Measurements from ENCODE around the gene NAV1.
"Not testable (repeated sequence)": the region's sequence is repeated elsewhere in the genome, so short reads cannot be mapped to it uniquely, and the experiment has no call there.

The NAV1 gene

DNA sequence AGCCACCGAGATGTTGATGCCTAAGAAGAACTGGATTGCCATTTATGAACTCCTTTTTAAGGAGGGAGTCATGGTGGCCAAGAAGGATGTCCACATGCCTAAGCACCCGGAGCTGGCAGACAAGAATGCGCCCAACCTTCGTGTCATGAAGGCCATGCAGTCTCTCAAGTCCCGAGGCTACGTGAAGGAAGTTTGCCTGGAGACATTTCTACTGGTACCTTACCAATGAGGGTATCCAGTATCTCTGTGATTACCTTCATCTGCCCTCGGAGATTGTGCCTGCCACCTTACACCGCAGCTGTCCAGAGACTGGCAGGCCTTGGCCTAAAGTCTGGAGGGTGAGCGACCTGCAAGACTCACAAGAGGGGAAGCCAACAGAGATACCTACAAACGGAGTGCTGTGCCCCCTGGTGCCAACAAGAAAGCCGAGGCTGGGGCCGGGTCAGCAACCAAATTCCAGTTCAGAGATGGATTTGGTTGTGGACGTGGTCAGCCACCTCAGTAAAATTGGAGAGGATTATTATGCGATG lies 18.8 kb upstream of the NAV1 start:
- not testable (repeated sequence) for DNase-seq (ENCODE audit: low read depth)

DNA sequence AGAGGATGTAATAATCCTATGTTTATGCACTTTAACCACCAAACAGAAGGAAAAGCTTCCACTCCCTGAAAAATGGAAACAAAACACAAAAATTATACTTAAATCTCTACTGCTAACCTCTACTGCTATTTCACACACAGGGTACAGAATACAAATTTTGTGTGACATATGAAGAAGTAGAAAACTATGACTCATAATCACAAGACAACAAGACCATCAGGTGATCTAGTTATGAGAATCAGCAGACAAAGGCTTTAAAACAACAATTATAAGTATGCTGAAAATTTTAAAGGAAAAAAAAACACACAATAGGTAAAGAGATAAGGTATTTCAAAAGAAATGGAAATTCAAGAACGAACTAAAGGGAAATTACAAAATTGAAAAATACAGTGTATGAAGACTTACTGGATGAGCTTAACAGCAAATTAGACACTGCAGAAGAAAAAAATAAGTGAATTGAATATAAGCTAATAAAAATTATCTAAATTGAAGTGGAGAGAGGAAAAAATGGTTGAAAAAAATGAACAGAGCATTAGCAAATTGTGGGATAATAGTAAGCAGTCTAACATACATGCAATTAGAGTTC lies 13.6 kb upstream of the NAV1 start:
- no peak for DNase-seq (ENCODE audit: low read depth)

DNA sequence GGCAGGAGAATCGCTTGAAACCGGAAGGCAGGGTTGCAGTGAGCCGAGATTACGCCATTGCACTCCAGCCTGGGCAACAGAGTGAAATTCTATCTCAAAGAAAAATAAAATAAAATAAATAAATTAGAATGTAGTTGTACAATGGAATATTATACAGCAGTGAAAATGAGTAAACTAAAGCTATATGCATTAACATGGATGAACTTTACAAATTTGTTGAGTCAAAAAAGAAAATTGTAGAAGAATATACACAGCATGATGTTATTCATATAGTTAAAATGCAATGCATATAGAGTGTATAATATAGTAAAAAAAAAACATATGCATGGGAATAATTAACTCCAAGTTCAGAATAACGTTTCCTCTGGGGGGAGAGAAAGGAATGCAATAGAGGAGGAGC lies 11.0 kb upstream of the NAV1 start:
- DNase-seq (ENCODE audit: low read depth): no peak

DNA sequence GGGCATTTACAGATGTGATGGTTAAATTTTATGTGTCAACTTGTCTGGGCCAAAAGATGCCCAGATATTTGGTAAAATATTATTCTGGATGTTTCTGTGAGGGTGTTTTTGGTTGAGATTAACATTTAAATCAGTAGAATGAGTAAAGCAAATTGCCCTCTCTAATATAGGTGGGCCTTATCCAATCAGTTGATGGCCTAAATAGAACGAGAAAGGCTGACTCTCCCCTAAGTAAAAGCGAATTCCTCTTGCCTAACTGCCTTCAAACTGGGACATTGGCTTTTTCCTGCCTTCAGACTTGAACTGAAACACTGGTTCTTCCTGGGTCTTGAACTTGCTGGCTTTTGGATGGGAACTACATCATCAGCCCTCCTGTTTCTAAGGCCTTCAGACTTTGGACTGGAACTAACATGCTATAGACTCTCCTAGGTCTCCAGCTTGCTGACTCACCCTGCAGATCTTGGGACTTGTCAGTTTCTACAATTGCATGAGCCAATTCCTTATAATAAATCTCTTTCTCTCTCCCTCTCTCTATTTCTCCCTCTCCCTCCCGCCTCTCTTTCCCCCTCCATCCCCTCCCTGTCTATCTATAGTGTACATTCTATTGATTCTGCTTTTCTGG lies 10.2 kb upstream of the NAV1 start:
- DNase-seq (ENCODE audit: low read depth): no peak

DNA sequence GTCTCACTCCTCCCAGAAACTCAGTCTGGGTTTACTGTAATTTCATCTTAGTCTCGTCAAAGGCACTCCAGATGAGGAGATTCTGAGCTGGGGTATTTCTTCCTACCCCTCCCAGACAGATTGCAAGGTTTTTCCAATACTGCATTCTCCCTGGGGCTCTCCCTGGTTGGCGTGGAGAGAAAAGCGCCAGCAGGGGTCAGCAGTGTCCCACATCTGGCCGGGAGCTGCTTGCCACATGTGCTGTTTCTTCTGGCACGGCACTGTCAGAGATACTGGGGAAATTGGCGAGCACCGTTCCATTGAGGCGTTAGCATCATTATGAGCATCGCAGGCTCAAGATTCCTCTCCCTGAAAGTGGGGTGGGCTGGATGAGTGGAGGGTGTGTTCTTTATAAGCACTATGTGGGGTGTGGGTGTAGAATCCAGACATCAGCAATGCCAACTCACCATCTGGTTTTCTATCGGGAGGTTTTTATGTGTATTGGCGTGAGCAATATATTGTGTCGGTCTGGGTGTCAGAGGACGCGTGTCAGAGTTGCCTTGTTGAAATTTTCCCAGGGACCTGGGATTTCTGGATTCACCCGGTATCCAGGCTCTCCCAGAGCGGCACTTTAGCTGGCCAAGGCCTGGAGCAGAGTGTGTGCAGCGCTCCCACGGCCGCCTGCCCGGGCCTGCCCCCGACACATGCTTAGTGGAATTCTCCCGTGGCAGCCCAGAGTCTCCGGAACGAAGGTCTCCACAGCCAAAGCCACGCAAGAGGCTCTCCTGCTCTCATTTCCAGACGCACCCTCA lies 8.0 kb upstream of the NAV1 start:
- no peak for DNase-seq (ENCODE audit: low read depth)

DNA sequence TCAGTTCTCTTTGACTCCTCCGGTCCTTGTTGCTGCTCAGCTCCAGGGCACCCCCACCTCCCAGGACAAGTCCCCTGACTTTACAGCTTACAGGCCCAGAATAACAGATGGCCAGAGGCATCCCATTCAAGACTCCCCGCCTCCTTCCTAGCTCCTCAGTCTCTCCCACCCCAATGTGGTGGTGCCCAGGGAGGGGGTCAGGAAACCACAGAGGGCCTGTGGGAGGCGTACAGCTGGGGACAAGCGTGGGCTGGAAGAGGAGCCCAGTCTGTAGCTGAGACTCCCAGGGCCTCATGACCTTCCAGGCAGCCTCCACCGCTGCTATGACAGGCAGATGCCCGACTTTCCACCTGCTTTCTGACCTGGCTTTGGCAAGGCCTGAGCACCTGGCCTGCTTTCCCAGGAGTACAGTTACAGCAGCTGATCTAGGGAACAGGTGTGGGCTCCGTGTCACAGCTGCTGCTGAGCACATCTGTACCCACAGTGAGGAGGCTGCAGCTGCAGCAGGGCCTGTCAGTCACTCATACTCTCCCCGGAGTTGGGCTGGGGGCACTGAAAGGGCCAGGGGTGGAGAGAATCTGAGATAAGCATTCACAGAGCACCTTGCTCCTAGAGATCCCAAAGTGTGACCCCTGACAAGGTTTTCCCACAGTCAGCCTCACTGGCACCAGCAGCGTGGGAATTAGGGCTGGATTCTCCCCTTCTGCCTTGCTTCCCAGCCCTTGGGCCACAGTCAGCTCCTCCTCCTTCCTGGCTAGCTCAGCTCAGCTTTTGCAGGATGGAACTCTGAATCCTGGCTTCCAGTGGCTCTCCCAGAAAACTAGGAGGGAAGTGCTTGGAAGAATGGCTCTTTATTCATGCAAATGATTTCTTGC lies 7.1 kb upstream of the NAV1 start:
- no peak for DNase-seq (ENCODE audit: low read depth)

DNA sequence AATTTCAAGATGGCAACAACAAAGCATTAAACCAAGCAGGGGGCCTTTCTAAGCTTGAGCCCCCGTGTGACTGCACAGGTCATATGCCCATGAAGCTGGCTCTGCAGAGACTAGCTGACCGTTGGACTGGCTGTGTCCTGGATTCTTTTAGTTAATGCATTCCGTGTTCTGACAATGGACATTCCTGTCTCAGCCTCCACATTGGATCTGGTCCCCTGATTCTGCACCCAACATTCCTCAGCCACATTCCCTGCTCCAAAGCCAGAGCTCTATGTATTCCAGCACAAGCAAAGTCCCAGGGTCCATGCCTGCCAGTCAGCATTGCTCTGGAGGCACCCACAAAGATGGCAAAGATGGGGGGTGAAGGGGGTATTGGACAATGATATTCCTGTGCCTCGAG lies 5.1 kb upstream of the NAV1 start:
- DNase-seq (ENCODE audit: low read depth): no peak

DNA sequence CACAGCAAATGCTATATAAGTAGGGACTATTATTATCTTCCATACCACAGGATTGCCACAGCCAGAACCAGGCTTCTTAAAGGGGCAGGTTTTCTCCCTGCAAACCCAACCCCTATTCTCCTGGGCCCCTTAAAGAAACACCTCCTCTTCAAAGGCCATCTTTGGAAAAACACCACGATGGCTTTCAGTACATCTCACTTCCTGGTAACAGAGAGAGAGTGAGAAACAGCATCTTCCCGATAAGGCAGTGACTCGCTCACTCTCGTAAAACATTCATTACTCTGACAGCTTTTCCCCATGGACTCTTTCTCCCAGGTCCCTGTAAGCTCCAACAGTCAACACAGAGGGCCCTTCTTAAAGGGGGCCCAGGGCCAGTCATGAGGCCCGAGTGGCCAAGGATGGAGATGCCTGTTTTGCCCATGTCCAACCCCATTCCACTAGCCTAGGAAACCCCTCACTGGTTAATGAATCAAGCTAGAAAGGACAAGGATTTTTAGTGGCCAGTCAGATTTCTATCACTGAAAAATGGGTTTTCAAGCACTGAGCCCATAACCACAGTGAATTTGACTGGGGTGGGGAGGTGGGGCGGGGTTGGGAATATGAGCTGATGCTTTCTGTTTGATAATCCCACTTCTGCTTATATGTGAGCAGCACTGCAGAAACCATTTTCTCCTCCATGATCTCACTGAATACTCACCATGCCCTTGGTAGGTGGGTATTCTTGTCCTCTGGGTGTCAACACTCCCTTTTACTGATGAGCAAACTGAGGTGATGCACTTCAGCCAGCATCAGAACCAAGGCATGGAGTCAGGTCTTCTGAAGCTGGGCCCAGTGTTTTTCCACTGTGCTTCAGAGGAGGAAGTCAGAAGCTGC lies 3.6 kb upstream of the NAV1 start:
- DNase-seq (ENCODE audit: low read depth): no peak

DNA sequence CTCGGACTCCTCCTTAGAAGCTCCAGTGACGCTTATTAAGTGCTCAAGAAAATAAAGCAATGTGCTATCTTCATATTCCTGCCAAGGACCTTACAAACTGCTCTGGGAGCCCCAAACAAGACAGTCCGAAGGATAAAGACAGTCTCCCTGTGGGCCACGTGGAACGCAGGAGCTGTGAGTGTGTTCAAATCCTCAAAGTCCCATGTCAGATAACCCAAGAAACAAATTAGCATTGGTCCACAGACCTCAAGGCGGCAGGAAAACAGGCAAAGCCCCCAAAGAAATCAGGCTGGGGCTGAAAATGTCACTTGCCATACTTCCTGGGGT lies 3.0 kb upstream of the NAV1 start:
- DNase-seq (ENCODE audit: low read depth): no peak

DNA sequence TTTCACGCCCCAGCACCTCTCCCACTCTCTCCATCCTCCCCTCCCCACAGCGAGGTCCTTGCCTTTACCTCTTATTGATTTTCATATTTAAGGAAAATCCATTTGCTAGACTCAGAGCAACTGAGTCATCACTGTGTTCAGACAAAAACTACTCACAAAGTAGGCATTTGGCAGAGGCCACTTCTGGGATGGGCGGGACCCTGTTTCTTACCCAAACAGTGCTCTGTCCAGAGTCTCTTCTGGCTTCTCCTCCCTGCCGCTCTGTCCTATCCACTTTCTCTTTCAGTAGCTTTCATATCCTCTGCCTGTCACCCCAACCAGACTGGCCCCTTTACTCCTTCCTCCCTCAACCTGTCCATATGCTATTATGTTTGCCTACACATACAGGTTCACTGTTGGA lies 2.4 kb upstream of the NAV1 start:
- no peak for DNase-seq (ENCODE audit: low read depth)

DNA sequence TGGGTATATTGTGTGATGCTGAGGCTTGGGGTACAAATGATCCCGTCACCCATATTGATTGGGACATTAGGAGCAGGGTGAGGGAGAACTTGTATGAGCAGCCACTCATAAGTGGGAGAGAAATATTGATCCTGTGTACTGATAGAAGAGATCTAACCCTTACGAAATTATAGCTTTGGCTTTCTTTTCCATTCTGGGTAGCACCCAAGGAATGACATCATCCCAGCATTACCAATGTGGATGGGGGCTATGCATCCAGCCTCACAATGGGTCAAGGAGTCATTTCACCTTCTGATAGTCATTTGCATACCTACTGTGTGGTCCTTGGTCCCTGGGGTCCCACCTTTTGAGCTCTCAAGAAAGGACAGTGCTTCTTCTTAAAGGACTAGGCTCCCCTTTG lies 1.9 kb upstream of the NAV1 start:
- no peak for DNase-seq (ENCODE audit: low read depth)

DNA sequence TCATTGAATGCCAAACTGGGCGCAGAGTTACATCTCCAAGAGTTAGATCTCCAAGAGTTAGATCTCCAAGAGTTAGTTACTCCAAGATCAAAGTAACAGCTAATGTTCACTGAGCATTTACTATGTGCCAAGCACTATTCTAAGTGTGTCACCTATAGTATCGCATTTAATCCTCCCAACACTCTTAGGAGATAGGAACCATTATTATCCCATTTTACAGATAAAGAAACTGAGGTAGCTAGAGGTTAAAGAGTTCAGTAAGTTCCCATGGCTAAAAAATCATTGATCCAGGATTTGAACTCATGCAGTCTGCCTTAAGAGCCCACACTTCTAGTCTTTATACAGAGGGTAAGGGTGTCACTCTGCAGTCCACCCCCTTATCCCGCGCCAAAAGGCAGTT lies 1.5 kb upstream of the NAV1 start:
- DNase-seq (ENCODE audit: low read depth): no peak

DNA sequence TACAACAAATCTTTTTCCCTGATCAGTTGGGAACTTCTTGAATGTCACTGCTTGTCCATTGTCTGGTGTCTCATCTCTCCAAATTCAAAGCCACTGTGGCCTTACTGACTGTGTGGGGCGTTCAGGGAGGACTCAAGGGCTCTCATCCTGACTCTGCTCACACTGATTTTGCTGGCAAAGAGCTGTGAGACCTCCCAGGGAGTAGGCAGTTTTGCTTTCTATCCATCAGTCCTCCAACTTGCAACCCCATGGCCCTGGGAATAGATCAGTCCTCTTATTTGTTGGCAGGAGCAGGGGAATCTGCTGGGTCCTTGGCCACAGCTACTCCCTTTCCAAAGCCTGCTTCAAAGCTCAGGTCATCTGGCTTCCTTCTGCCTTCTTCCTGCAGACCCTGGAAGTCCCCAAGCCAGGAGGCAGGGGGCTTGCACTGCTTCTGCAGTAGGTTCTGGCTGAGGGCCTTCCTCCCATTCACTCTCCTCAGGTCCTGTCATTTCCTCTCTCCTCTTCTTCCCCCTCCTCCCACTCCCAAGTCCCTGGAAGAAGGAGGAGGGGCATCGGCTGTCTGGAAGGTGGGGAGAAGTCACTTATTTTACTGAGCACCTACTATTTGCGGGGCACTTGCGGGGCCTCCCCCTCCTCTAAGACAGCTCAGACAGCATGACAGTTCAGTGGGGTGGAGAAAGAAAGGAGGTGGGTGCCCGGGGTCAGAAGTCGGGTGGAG lies 876 bp upstream of the NAV1 start:
- no peak for DNase-seq (ENCODE audit: low read depth)

DNA sequence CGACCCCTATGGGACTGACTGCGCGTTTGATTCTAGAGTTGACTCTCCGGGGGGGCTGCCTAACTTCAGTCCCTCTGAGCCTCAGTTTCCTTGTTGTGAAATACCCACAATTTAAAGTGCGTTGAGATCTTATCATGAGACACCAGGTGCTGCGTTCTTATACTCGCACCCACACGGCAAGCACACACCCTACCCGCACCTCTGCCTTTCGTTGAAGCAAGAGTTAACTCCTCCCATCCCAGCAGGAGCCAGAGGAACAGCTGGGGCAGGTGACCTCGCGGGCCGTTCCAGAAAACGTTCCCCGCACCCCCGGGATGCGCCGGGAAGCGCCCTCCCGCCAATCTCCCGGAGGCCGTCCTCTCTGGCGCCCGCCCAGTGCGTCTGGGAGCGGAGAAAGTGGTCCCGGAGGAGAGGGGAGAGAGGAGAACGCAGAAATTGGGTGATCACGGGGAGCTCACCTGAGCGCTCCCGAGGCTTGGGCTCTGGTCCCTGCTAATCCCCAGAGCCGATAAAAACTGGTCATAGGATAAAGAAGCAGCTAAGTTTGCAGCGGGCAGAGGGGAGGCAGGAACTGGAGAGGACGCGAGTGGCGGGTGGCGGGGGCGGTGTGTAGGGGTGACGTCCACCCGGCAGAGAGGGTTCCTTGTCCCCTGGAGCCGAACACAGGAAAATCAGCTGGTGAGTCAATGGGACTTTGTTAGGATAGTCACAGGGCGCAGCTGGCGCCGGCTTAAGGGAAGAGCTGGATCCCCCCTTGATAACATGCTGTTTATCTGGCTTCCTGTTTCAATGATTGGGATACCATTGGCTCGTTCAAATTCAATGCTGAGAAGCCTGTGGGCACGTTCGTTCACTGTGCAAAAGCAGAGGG lies 869 bp downstream of the NAV1 start:
- DNase-seq (ENCODE audit: low read depth): no peak

DNA sequence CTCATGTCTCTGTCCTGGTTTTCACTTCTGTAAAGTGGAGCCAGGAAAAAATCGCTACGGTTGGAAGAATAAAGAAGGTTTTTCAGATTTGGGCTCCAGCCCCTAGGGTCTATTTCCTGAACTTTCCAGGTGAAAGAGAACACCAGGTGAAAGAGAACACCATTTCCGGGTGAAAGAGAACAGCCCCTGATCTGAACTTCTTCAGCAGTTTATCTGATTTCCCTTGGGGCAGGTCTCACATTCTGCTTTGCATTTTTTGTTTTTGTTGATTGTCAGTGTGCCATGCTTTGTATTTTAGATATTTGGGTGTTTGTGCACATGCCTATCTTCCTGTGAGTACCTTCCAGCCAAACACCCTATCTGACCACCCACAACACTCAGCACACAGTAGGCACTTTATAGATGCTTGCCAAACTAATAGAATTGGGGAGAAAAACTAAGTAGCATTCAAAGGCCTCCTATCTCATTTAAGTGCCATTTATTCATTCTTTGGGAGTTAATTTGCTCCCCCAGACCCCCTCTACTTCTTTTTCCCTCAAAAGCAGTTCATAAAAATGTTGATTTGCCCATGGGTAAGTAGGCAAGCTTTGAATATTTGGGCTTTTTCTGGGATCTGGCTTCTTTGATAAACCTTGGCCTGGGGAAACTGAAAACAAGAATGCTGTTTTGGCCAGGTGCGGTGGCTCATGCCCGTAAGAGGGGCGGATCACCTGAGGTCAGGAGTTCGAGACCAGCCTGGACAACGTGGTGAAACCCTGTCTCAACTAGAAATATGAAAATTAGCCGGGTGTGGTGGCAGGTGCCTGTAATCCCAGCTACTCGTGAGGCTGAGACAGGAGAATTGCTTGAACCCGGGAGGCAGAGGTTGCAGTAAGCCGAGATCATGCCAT lies 2.2 kb downstream of the NAV1 start:
- no peak for DNase-seq (ENCODE audit: low read depth)

DNA sequence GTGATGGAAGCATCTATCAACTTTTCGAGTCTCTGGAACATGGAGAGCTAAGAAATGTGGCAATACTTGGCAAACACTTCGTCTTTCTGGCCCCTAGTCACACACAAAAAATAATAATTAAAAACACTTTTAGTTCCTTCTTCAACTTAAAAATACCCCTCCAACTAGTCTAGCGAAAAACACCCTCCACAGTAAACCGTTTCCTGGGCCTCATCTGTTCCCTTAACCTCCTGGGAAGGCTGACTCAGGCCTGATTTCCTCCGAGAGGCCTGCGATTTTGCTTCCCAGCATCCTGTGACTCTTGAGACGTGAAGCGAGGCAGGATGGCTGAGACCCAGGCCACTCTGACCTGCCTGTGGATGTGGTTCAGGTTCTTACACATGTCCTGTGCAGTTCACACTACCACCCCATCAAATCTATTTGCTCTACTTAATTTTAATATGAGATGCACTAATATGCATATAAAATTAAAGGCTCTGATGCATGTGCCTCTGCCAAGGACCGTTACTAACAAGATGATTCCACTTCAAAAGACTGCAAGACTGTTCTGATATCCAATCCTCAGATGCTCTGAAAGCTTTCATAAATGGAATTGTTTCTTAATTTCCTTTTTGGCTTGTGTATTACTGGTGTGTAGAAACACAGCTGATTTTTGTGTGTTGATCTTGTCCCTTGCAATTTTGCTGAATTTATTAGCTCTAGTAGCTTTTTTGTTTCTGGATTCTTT lies 3.5 kb downstream of the NAV1 start:
- no peak for DNase-seq (ENCODE audit: low read depth)

DNA sequence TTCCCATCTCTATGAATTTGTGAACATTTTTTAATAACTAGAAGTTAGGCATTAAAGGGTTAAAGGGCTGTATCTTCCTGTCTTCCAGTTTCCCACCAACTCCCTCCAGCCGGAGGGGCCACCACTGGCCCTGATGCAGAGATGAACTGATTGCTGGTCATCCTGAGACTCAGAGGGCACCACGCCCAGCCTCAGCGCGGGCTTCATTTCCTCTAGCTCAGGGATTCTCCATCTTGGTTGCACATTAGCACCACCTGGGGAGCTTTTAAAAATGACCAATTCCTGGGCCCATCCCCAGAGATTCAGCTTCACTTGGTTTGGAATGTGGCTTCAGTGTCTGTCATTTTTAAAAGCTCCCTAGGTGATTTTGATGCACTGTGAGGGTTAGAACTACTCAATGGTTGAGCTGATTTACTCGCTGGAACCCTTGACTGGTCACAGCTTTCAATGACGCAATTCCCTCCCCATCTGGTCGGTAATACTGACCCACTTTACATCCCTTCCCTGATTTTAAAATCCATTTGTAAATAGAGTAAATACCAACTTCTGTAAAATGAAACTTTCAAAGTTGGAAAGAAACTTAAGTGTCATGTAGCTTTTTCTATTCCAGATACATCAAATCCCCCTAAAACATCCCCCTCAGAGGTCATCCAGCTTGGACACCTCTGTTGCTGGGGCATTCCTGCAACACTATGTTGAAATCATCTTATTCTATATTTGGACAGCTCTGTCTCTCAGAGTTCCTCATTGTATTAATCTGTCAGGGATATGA lies 5.1 kb downstream of the NAV1 start:
- no peak for DNase-seq (ENCODE audit: low read depth)

All from activated T-cell treated with anti-CD3 and anti-CD28 coated beads for 1 hour (primary cell).